Kidney (tissue), 14 donors: Measurements from ENCODE around the gene NPEPL1. TPM values are rescaled to one million over a fixed set of nuclear protein-coding genes. Genes with fewer than 3 reads are reported as not detected.

ENCODE experiments used
- DNase-seq, 5 donors: peaks; one replicate each; pipeline ENCODE4 v3.0.0-alpha.2; 2013 to 2020
- FAIRE-seq: peaks from 2 replicates; lab custom pipeline; 2012; peaks lifted over from hg19 to GRCh38; lab: Jason Lieb, UNC
- H3K27ac ChIP-seq, 2 donors: one replicate each; pipeline ENCODE4 v1.7.0; 2013; ENCODE audit warnings: low read depth in 2 of 2, low read length in 2 of 2, inconsistent platforms in 1 of 2
- H3K27me3 ChIP-seq: one replicate; pipeline ENCODE4 v1.7.1; 2013; ENCODE audit warnings: low read length, inconsistent platforms; ENCODE audit not compliant: control insufficient read depth, insufficient read depth
- H3K36me3 ChIP-seq, 3 donors: one replicate each; pipeline versions ENCODE4 v1.7.0 to v1.7.1; 2013; ENCODE audit warnings: low read length in 3 of 3, control low read depth in 1 of 3, inconsistent platforms in 1 of 3; ENCODE audit not compliant: insufficient read depth in 3 of 3, control insufficient read depth in 2 of 3
- H3K4me1 ChIP-seq, 3 donors: one replicate each; pipeline versions ENCODE4 v1.7.0 to v1.7.1; 2013; ENCODE audit warnings: low read length in 3 of 3, inconsistent platforms in 1 of 3, low read depth in 1 of 3; ENCODE audit not compliant: control insufficient read depth in 2 of 3, insufficient read depth in 2 of 3
- H3K4me3 ChIP-seq, 3 donors: one replicate each; pipeline versions ENCODE4 v1.7.0 to v1.8.1; 2013; ENCODE audit warnings: low read length in 3 of 3, control low read depth in 1 of 3, inconsistent platforms in 1 of 3
- H3K9ac ChIP-seq, 3 donors: one replicate each; pipeline versions ENCODE4 v1.7.0 to v1.7.1; 2013; ENCODE audit warnings: low read length in 3 of 3, control low read depth in 1 of 3, inconsistent platforms in 1 of 3
- H3K9me3 ChIP-seq, 3 donors: one replicate each; pipeline versions ENCODE4 v1.7.0 to v1.7.1; 2013; ENCODE audit warnings: low read length in 3 of 3, control low read depth in 1 of 3, inconsistent platforms in 1 of 3; ENCODE audit not compliant: control insufficient read depth in 2 of 3, insufficient read depth in 1 of 3
- intact Hi-C: fragments of 100-400 bp; cut with DNase I; formaldehyde crosslinking; loops from one replicate; pipeline ENCODE4 v1.11.1; 2022
- polyA plus RNA-seq: library from polyadenylated mRNA; stranded (reverse); fragments of 350-450 nt; fragmentation: Illumina TruSeq; extraction: RNeasy Lipid Tissue Mini Kit (QIAGEN cat#74804); gene quantifications from one replicate; pipeline ENCODE4 v1.2.3, GENCODE V29; 2014; ENCODE audit warnings: low read depth, low replicate concordance; ENCODE audit not compliant: insufficient read depth
- total RNA-seq: library from RNA; stranded (reverse); fragmentation: NEBNext Ultra II Directional; extraction: Animal tissue kit (Norgen Biotek cat#: 25700); gene quantifications from one replicate; pipeline ENCODE4 v1.2.1, GENCODE V29; 2021
- TF ChIP-seq, protein P1 (sequence below): IDR thresholded peaks from 3 replicates; pipeline ENCODE4 v1.5.1; 2012; ENCODE audit warnings: mild to moderate bottlenecking, moderate library complexity, borderline replicate concordance; ENCODE audit not compliant: insufficient read depth; ENCODE audit errors: extremely low read depth
- donor health status: control.
- donor health status: control.
- donor health status: control.
- donor health status: control.
- donor health status: control.
- donor health status: DM: yes; HTN: yes; CAD: no.
- donor health status: Normal renal cell carcinoma (clear cell type).

NPEPL1 gene
- total and polyA plus RNA-seq, 2 donors from 2014 or later = 39.7 to 60.2 TPM

DNA sequence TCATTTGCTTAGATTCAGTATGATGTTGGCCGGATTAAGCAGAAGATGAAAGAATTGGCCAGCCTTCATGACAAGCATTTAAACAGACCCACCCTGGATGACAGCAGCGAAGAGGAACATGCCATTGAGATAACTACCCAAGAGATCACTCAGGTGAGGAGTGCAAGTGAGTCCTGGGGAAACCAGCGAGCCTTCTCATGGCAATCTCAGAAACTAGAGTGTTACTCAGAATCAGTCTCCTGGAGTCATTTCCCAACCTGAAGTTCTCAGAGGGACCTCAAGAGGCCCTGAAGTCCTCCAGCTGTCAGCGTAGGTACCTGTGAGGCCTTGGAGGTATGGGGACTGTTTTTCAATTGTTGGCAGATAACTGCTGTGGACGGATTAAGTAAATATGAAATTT, 24.6 kb upstream of the NPEPL1 start:
- Histone ChIP-seq H3K4me3 (no peak overlapping the region), H3K9me3 (no peaks in the 10 kb centered on the region), H3K27ac (no peak overlapping the region), H3K4me1 (no peaks in the 10 kb centered on the region), H3K9ac (no peak overlapping the region), H3K36me3 (peaks cover 13 to 34% (median 28%) of the 10 kb centered on the region in 3 donors), H3K27me3 (no peaks in the 10 kb centered on the region)
- TF ChIP-seq, protein P1, sequence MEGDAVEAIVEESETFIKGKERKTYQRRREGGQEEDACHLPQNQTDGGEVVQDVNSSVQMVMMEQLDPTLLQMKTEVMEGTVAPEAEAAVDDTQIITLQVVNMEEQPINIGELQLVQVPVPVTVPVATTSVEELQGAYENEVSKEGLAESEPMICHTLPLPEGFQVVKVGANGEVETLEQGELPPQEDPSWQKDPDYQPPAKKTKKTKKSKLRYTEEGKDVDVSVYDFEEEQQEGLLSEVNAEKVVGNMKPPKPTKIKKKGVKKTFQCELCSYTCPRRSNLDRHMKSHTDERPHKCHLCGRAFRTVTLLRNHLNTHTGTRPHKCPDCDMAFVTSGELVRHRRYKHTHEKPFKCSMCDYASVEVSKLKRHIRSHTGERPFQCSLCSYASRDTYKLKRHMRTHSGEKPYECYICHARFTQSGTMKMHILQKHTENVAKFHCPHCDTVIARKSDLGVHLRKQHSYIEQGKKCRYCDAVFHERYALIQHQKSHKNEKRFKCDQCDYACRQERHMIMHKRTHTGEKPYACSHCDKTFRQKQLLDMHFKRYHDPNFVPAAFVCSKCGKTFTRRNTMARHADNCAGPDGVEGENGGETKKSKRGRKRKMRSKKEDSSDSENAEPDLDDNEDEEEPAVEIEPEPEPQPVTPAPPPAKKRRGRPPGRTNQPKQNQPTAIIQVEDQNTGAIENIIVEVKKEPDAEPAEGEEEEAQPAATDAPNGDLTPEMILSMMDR = no peak
- FAIRE-seq = no peak
- no peak for DNase-seq
- intact Hi-C loops = no loop called here

- Histone ChIP-seq H3K27me3 (no peaks in the 10 kb centered on the region), H3K4me3 (no peak overlapping the region), H3K36me3 (peaks cover 17 to 40% (median 34%) of the 10 kb centered on the region in 3 donors), H3K27ac (no peak overlapping the region), H3K4me1 (no peaks in the 10 kb centered on the region), H3K9ac (no peak overlapping the region), H3K9me3 (no peaks in the 10 kb centered on the region)
- DNase-seq = no peak
- intact Hi-C loops = no loop called here
- TF ChIP-seq, protein P1 = no peak
- no peak for FAIRE-seq
Observed at GRCh38 chr20:58668901-58669286, 23.7 kb upstream of the NPEPL1 start.

DNA sequence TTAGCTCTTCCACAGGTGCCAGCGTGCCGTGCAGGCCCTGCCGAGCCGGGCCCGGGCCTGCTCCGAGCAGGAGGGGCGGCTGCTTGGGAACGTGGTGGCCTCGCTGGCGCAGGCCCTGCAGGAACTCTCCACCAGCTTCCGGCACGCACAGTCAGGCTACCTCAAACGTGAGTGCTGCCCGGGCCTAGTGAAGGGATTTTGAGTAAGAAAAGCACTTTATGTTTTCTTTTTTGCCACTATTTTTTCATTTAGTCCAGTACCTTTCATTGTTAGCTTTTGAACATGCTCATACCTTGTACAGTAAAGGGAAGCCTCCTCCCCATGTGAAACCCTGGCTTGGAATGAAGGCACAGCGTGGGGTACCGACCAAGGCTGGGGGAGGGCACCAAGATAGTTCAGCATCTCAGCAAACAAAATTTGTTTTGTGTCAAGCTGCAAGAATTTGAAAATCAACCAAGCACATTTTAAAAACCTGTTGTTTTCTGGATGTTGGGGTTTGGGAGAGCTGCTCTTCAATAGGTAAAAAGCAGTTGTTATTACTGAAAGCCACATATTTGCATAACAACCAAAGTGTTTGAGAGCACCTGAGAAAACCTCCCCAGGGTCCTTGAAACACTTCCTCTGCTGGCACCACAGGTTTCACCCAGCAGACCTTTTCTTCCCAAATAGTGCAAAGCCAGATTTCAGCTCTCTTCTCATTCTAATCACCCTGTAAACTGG, 23.2 kb upstream of the NPEPL1 start:
- TF ChIP-seq, protein P1 = no peak
- no peaks in the 10 kb centered on the region for H3K4me1 ChIP-seq
- intact Hi-C loops = no loop called here
- H3K27me3 ChIP-seq = no peaks in the 10 kb centered on the region
- H3K4me3 ChIP-seq = no peak overlapping the region
- H3K9me3 ChIP-seq = no peaks in the 10 kb centered on the region
- no peak overlapping the region for H3K27ac ChIP-seq
- FAIRE-seq (no peak), DNase-seq (no peak)
- H3K36me3 ChIP-seq = peaks cover 17 to 40% (median 36%) of the 10 kb centered on the region in 3 donors
- no peak overlapping the region for H3K9ac ChIP-seq

DNA sequence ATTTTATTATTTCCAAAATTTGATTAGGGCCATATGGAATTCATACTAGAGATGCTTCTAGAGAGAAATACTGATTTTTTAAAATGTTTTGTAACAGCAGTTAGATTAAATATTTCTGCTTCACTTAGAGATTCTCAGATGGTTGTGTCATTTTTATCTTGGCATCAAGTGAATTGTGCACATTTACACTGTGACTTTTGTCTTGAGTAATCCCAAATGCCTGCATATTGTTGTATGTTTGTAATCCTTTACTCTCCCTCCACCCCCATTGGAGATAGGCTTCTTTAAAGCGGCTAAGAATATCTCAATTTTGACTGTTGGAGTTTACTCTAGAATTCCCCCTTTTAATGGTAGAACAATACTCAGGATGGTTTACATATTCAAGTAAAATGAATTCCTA, 22.5 kb upstream of the NPEPL1 start:
- Histone ChIP-seq H3K9me3 (no peaks in the 10 kb centered on the region), H3K4me3 (no peak overlapping the region), H3K27me3 (no peaks in the 10 kb centered on the region), H3K4me1 (no peaks in the 10 kb centered on the region), H3K27ac (no peak overlapping the region), H3K36me3 (peaks cover 17 to 40% (median 39%) of the 10 kb centered on the region in 3 donors), H3K9ac (no peak overlapping the region)
- FAIRE-seq (no peak), DNase-seq (no peak)
- intact Hi-C loops = no loop called here
- TF ChIP-seq, protein P1 = no peak
